HCT116 (cell line): ENCODE data around the gene HPS3. TPM values are rescaled to one million over a fixed set of nuclear protein-coding genes. Genes with fewer than 3 reads are reported as not detected.

Source experiments
- ATAC-seq: fragments of 200-7000 bp; cut with Tn5 transposase; 2 replicates; pipeline ENCODE4 v1.9.1; 2020; ENCODE audit warnings: mild to moderate bottlenecking, moderate library complexity
- BruUV-seq: library from RNA; stranded (reverse); fragments of 400-500 nt; replicated peaks from 2 replicates; lab custom pipeline; 2021; lab: Mats Ljungman, UMichigan
- CTCF ChIA-PET: fragments of 300-600 bp; sonication (Branson Sonifier 250); formaldehyde crosslinking; loops from one replicate; lab custom pipeline; 2021; ENCODE audit warnings: antibody characterized with exemption; lab: Charles Lee
- POLR2A ChIA-PET: fragments of 300-600, 350-600 bp; sonication (Branson Sonifier 250); formaldehyde crosslinking; loops from one replicate; lab custom pipeline; 2021; ENCODE audit warnings: antibody characterized with exemption; lab: Charles Lee
- RAD21 ChIA-PET, 2 experiments: fragments of 300-600 bp; sonication (Branson Sonifier 250); formaldehyde crosslinking; loops; one replicate each; lab custom pipeline; 2023; ENCODE audit warnings: low total read pairs in 2 of 2; ENCODE audit not compliant: uncharacterized antibody in 2 of 2, unreplicated experiment in 2 of 2, low non-redundant PET in 1 of 2; lab: Charles Lee
- DNase-seq: peaks from one replicate; pipeline ENCODE4 v3.0.0-alpha.2; 2010; ENCODE audit warnings: low read depth, low spot score
- H2AFZ ChIP-seq: fragments of 200-600 bp; shearing (Covaris generic), sonication (generic); 2 replicates; pipeline ENCODE4 v1.6.1; 2017; ENCODE audit warnings: low read depth, mixed run types, mixed read lengths, antibody characterized with exemption, low read length; ENCODE audit not compliant: poor library complexity, severe bottlenecking
- H3K27ac ChIP-seq: 2 replicates; pipeline ENCODE4 v1.5.1; 2012; ENCODE audit warnings: low read depth, low read length
- H3K27me3 ChIP-seq: fragments of 200-600 bp; sonication (generic); 2 replicates; pipeline ENCODE4 v1.6.1; 2016; ENCODE audit warnings: mixed run types, low read length, mixed read lengths; ENCODE audit not compliant: insufficient read depth
- H3K36me3 ChIP-seq, 2 experiments: fragments of 200-500 bp in 1 of 2; fragments of 200-600 bp in 1 of 2; sonication (Bioruptor generic) in 1 of 2; sonication (generic) in 1 of 2; 2 replicates each; pipeline versions ENCODE4 v1.5.1 to v1.6.1; 2014 to 2016; ENCODE audit warnings: low read length in 2 of 2, inconsistent platforms in 1 of 2, mixed read lengths in 1 of 2, mixed run types in 1 of 2; ENCODE audit not compliant: insufficient read depth in 2 of 2, control insufficient read depth in 1 of 2
- H3K4me1 ChIP-seq, 2 experiments: fragments of 200-600 bp in 1 of 2; sonication (generic) in 1 of 2; 2 replicates each; pipeline versions ENCODE4 v1.5.1 to v1.6.1; 2012 to 2017; ENCODE audit warnings: low read length in 2 of 2, inconsistent platforms in 1 of 2, mild to moderate bottlenecking in 1 of 2, mixed read lengths in 1 of 2, mixed run types in 1 of 2, moderate library complexity in 1 of 2; ENCODE audit not compliant: insufficient read depth in 2 of 2, control insufficient read depth in 1 of 2
- H3K4me2 ChIP-seq: fragments of 200-600 bp; sonication (generic); 2 replicates; pipeline ENCODE4 v1.6.1; 2017; ENCODE audit warnings: mixed run types, low read length, mixed read lengths
- H3K4me3 ChIP-seq, 2 experiments: fragments of 200-600 bp in 1 of 2; sonication (generic) in 1 of 2; replicated peaks in 1 of 2; 2 replicates each; pipeline ENCODE4 v1.5.1; 2011 to 2016; ENCODE audit warnings: low read length in 2 of 2, control low read depth in 1 of 2, low read depth in 1 of 2, mild to moderate bottlenecking in 1 of 2, mixed read lengths in 1 of 2, mixed run types in 1 of 2
- H3K79me2 ChIP-seq: fragments of 200-600 bp; sonication (generic); 2 replicates; pipeline ENCODE4 v1.6.1; 2017; ENCODE audit warnings: mild to moderate bottlenecking, mixed run types, low read length, moderate library complexity, mixed read lengths; ENCODE audit not compliant: insufficient read depth
- H3K9ac ChIP-seq: fragments of 200-600 bp; sonication (generic); 2 replicates; pipeline ENCODE4 v1.6.1; 2016; ENCODE audit warnings: low read length, mixed read lengths
- H3K9me2 ChIP-seq: fragments of 200-600 bp; sonication (generic), shearing (Covaris generic); 2 replicates; pipeline ENCODE4 v1.6.1; 2017; ENCODE audit warnings: mixed run types, mild to moderate bottlenecking, moderate library complexity; ENCODE audit not compliant: insufficient read depth
- H3K9me3 ChIP-seq, 2 experiments: fragments of 200-500 bp in 1 of 2; fragments of 200-600 bp in 1 of 2; sonication (Bioruptor generic) in 1 of 2; sonication (generic) in 1 of 2; 2 replicates each; pipeline ENCODE4 v1.6.1; 2014 to 2017; ENCODE audit warnings: low read length in 2 of 2, mixed read lengths in 2 of 2, inconsistent platforms in 1 of 2, low read depth in 1 of 2, mild to moderate bottlenecking in 1 of 2, mixed run types in 1 of 2, moderate library complexity in 1 of 2; ENCODE audit not compliant: control insufficient read depth in 1 of 2, insufficient read depth in 1 of 2
- H4K20me1 ChIP-seq: fragments of 200-600 bp; sonication (generic), shearing (Covaris generic); 2 replicates; pipeline ENCODE4 v1.6.1; 2017; ENCODE audit warnings: mixed run types, mild to moderate bottlenecking, moderate library complexity; ENCODE audit not compliant: insufficient read depth
- ATF3 ChIP-seq: IDR thresholded peaks from 2 replicates; pipeline ENCODE4 v1.6.1; 2012
- CBX3 ChIP-seq: IDR thresholded peaks from 2 replicates; pipeline ENCODE4 v1.6.1; 2012; ENCODE audit warnings: low read depth
- CEBPB ChIP-seq: IDR thresholded peaks from 2 replicates; pipeline ENCODE4 v1.6.1; 2012; ENCODE audit warnings: low read depth
- EZH2phosphoT487 ChIP-seq: fragments of 200-600 bp; IDR thresholded peaks from 2 replicates; pipeline ENCODE4 v1.6.1; 2018; ENCODE audit warnings: antibody characterized with exemption, borderline replicate concordance
- FOSL1 ChIP-seq: IDR thresholded peaks from 2 replicates; pipeline ENCODE4 v1.6.1; 2012; ENCODE audit warnings: low read depth
- JUND ChIP-seq: IDR thresholded peaks from 2 replicates; pipeline ENCODE4 v1.6.1; 2012
- RAD21 ChIP-seq: IDR thresholded peaks from 2 replicates; pipeline ENCODE4 v1.6.1; 2012; ENCODE audit warnings: low read depth, mild to moderate bottlenecking
- SP1 ChIP-seq: IDR thresholded peaks from 2 replicates; pipeline ENCODE4 v1.6.1; 2012; ENCODE audit warnings: low read depth
- SRF ChIP-seq: IDR thresholded peaks from 2 replicates; pipeline ENCODE4 v1.6.1; 2012; ENCODE audit warnings: low read depth
- TCF7L2 ChIP-seq: IDR thresholded peaks from 2 replicates; pipeline ENCODE4 v1.7.0; 2011; ENCODE audit warnings: borderline replicate concordance, inconsistent platforms; ENCODE audit not compliant: insufficient read depth, insufficient read length; ENCODE audit errors: extremely low read depth
- YY1 ChIP-seq: IDR thresholded peaks from 2 replicates; pipeline ENCODE4 v1.6.1; 2011; ENCODE audit warnings: low read length, low read depth, moderate library complexity, mild to moderate bottlenecking; ENCODE audit not compliant: insufficient replicate concordance; ENCODE audit errors: extremely low read depth
- ZFX ChIP-seq: fragments of 450-650 bp; IDR thresholded peaks from 2 replicates; pipeline ENCODE4 v1.6.1; 2017
- intact Hi-C: fragments of 100-400 bp; cut with micrococcal nuclease; formaldehyde crosslinking; loops from 2 replicates; pipeline ENCODE4 v1.10.0; 2022
- total RNA-seq: library from RNA; stranded (reverse); gene quantifications from one replicate; pipeline ENCODE4 v1.2.1, GENCODE V29; 2021; ENCODE audit not compliant: unreplicated experiment
- TF ChIP-seq, protein P1 (sequence below), 3 experiments: fragments of 200-600 bp in 1 of 3; sonication (generic) in 1 of 3; IDR thresholded peaks in 2 of 3; conservative IDR thresholded peaks in 1 of 3; 2 replicates each; pipeline ENCODE4 v1.5.1; 2012 to 2017; ENCODE audit warnings: low read depth in 2 of 3, low read length in 2 of 3, antibody characterized with exemption in 1 of 3, borderline replicate concordance in 1 of 3, control low read depth in 1 of 3, mild to moderate bottlenecking in 1 of 3, mixed read lengths in 1 of 3, mixed run types in 1 of 3, moderate library complexity in 1 of 3; ENCODE audit not compliant: insufficient read depth in 1 of 3

HPS3 gene
- total RNA-seq, 1 experiment from 2014 or later, result 17.1 TPM

DNA sequence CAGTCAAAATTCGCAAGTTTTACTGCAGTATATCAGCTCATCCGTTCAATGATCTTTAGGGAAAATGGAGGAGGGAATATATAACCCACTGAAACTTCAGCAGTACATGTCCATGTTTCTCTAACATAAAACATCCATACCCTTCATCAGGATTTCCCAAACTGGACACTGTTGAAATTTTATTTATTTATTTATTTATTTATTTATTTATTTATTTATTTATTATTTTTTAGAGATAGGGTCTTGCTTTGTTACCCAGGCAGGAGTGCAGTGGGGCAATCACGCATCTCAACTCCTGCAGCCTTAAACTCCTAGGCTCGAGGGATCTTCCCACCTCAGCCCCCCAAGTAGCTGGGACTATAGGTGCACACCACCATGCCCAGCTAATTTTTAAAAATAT, 28.3 kb upstream of the HPS3 start (continued):
- TF ChIP-seq ZFX, result no peak

- POLR2A ChIA-PET, result no interaction called here
- no peak overlapping the region for H3K4me3 ChIP-seq
- H3K9me2 ChIP-seq, result no peaks in the 10 kb centered on the region
- H3K9ac ChIP-seq, result no peak overlapping the region
- TF ChIP-seq JUND (no peak), CBX3 (no peak), SRF (no peak), YY1 (no peak), FOSL1 (no peak), ATF3 (no peak), SP1 (no peak), EZH2phosphoT487 (no peak), RAD21 (no peak), CEBPB (no peak), TCF7L2 (no peak)
- TF ChIP-seq, protein P1, sequence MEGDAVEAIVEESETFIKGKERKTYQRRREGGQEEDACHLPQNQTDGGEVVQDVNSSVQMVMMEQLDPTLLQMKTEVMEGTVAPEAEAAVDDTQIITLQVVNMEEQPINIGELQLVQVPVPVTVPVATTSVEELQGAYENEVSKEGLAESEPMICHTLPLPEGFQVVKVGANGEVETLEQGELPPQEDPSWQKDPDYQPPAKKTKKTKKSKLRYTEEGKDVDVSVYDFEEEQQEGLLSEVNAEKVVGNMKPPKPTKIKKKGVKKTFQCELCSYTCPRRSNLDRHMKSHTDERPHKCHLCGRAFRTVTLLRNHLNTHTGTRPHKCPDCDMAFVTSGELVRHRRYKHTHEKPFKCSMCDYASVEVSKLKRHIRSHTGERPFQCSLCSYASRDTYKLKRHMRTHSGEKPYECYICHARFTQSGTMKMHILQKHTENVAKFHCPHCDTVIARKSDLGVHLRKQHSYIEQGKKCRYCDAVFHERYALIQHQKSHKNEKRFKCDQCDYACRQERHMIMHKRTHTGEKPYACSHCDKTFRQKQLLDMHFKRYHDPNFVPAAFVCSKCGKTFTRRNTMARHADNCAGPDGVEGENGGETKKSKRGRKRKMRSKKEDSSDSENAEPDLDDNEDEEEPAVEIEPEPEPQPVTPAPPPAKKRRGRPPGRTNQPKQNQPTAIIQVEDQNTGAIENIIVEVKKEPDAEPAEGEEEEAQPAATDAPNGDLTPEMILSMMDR (IDR thresholded peaks at IDR 0.05 in 2 of 3, conservative IDR thresholded peaks at IDR 0.05 in 1 of 3; ENCODE audit: borderline replicate concordance in 1 of 3, insufficient read depth in 1 of 3, low read depth in 2 of 3, low read length in 2 of 3), result no peak
- H3K36me3 ChIP-seq, result no peaks in the 10 kb centered on the region
- H2AFZ ChIP-seq, result no peak overlapping the region
- no TSS peak for BruUV-seq
- H3K27ac ChIP-seq, result no peak overlapping the region
- no peak for ATAC-seq
- H3K27me3 ChIP-seq, result no peaks in the 10 kb centered on the region
- H3K4me1 ChIP-seq, result no peaks in the 10 kb centered on the region
- intact Hi-C loops, result no loop called here
- H4K20me1 ChIP-seq, result no peaks in the 10 kb centered on the region
- no peak for DNase-seq
- RAD21 ChIA-PET, result no interaction called here
- CTCF ChIA-PET, result no interaction called here
- no peaks in the 10 kb centered on the region for H3K9me3 ChIP-seq
- H3K79me2 ChIP-seq, result no peaks in the 10 kb centered on the region
- no peak overlapping the region for H3K4me2 ChIP-seq
Observed at GRCh38 chr3:149101641-149102040, 27.8 kb upstream of the HPS3 start.
